ENCODE data around the gene TWNK. TPM values are rescaled to one million over a fixed set of nuclear protein-coding genes. Genes with fewer than 3 reads are reported as not detected.

Gene TWNK
- total RNA-seq, 1 experiment from 2014 or later: 28.2 TPM

GRCh38 chr10:101035916-101036702, 48.8 kb downstream of the TWNK start (continued):
- TF ChIP-seq STAT6 (CRISPR knock-in tag; conservative IDR thresholded peaks at IDR 0.05; ENCODE audit: low read depth) (no peak), NFATC4 (CRISPR knock-in tag; IDR thresholded peaks at IDR 0.05) (no peak)

GRCh38 chr10:101036726-101037125, 49.4 kb downstream of the TWNK start:
- CTCF ChIA-PET: interaction anchor here (3.2 to 9.7 kb wide), 3 partner anchors 14 to 26 kb away, joined by 26 to 143 read pairs (median 99); partner anchors contain the start of gene KAZALD1
- TF ChIP-seq ERG (CRISPR knock-in tag; IDR thresholded peaks at IDR 0.05) (no peak), CTCF (IDR thresholded peaks at IDR 0.05) (no peak), ZNF425 (CRISPR knock-in tag; conservative IDR thresholded peaks at IDR 0.05) (no peak), GRHL2 (CRISPR knock-in tag; IDR thresholded peaks at IDR 0.05; ENCODE audit: insufficient replicate concordance, severe bottlenecking) (no peak), MXD4 (CRISPR knock-in tag; IDR thresholded peaks at IDR 0.05; ENCODE audit: borderline replicate concordance) (no peak), GTF2I (CRISPR knock-in tag; conservative IDR thresholded peaks at IDR 0.05) (no peak), ZNF512 (CRISPR knock-in tag; IDR thresholded peaks at IDR 0.05; ENCODE audit: borderline replicate concordance) (no peak), NR1H2 (CRISPR knock-in tag; IDR thresholded peaks at IDR 0.05) (no peak), IRF2 (CRISPR knock-in tag; IDR thresholded peaks at IDR 0.05; ENCODE audit: borderline replicate concordance, low read depth) (no peak), TEAD1 (CRISPR knock-in tag; IDR thresholded peaks at IDR 0.05) (no peak), RELA (CRISPR knock-in tag; IDR thresholded peaks at IDR 0.05; ENCODE audit: borderline replicate concordance) (no peak), E2F1 (CRISPR knock-in tag; IDR thresholded peaks at IDR 0.05) (no peak), FOXP1 (CRISPR knock-in tag; IDR thresholded peaks at IDR 0.05; ENCODE audit: borderline replicate concordance) (no peak), NFYB (CRISPR knock-in tag; conservative IDR thresholded peaks at IDR 0.05; ENCODE audit: low read depth) (no peak), ZNF121 (CRISPR knock-in tag; IDR thresholded peaks at IDR 0.05) (no peak), IRF1 (CRISPR knock-in tag; IDR thresholded peaks at IDR 0.05) (no peak), ATF1 (CRISPR knock-in tag; IDR thresholded peaks at IDR 0.05) (no peak)
- H3K27me3 Mint-ChIP-seq (ENCODE audit: low read depth): peaks cover 55% of the 10 kb centered on the region

More at GRCh38 chr10:101036726-101037125, 49.4 kb downstream of the TWNK start:
- Mint-ChIP-seq H3K36me3 (no peaks in the 10 kb centered on the region), H3K4me3 (no peak overlapping the region), H3K9me3 (no peaks in the 10 kb centered on the region), H3K4me1 (peaks cover 12% of the 10 kb centered on the region), H3K27ac (no peak overlapping the region)
- POLR2A ChIA-PET: interaction anchor here (0.6 kb wide), 1 partner anchor 363 kb away, joined by 5 read pairs; no protein-coding TSS in a partner anchor
- ATAC-seq: no peak
- DNase-seq (ENCODE audit: low spot score): no peak
